Mammary epithelial cell (primary cell): ENCODE measurements around the gene PSG7.
"Not testable (repeated sequence)": the region's sequence is repeated elsewhere in the genome, so short reads cannot be mapped to it uniquely, and the experiment has no call there.

Experiments
- EZH2 ChIP-seq: IDR thresholded peaks from 2 replicates; pipeline ENCODE4 v1.6.1; 2012; ENCODE audit warnings: low read length, inconsistent platforms, borderline replicate concordance
- TF ChIP-seq, protein P1 (sequence below), 2 donors: IDR thresholded peaks in 1 of 2; conservative IDR thresholded peaks in 1 of 2; 2 replicates each; pipeline ENCODE4 v1.5.1; 2011 to 2012; ENCODE audit warnings: inconsistent platforms in 2 of 2, low read length in 2 of 2, mild to moderate bottlenecking in 2 of 2, control low read depth in 1 of 2, low read depth in 1 of 2; ENCODE audit not compliant: insufficient read depth in 1 of 2; ENCODE audit errors: extremely low read depth in 1 of 2

DNA sequence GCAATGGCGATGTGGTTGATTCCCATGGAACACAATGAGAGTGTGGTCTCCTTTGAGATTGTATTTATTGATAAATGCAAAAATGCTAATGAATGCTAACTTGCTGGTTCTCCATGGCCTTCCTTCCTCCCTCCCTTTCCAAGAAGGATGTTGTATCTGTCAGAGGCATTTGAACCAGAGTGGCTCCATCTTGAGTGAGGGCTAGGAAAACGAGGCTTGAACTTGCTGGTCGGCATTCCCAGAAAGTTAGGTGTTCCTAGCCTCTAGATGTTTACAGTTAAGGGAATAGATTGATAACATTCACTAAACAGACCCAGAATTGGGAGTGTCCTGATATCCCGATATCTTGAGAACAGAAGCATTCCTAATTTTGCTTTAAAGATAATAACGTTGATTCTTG is 34.4 kb upstream of the PSG7 start:
- TF ChIP-seq, protein P1, sequence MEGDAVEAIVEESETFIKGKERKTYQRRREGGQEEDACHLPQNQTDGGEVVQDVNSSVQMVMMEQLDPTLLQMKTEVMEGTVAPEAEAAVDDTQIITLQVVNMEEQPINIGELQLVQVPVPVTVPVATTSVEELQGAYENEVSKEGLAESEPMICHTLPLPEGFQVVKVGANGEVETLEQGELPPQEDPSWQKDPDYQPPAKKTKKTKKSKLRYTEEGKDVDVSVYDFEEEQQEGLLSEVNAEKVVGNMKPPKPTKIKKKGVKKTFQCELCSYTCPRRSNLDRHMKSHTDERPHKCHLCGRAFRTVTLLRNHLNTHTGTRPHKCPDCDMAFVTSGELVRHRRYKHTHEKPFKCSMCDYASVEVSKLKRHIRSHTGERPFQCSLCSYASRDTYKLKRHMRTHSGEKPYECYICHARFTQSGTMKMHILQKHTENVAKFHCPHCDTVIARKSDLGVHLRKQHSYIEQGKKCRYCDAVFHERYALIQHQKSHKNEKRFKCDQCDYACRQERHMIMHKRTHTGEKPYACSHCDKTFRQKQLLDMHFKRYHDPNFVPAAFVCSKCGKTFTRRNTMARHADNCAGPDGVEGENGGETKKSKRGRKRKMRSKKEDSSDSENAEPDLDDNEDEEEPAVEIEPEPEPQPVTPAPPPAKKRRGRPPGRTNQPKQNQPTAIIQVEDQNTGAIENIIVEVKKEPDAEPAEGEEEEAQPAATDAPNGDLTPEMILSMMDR (conservative IDR thresholded peaks at IDR 0.05 in 1 of 2, IDR thresholded peaks at IDR 0.05 in 1 of 2; ENCODE audit: extremely low read depth in 1 of 2, insufficient read depth in 1 of 2, low read depth in 1 of 2, low read length in 2 of 2), result not testable (repeated sequence)
- not testable (repeated sequence) for TF ChIP-seq EZH2
